Ascending aorta (tissue), 2 donors: ENCODE data around the gene SFT2D3. TPM values are rescaled to one million over a fixed set of nuclear protein-coding genes. Genes with fewer than 3 reads are reported as not detected.

Experiments
- DNase-seq, 2 donors: peaks; one replicate each; pipeline ENCODE4 v3.0.0-alpha.2; 2019; ENCODE audit warnings: low spot score in 2 of 2
- H3K27ac ChIP-seq, 2 donors: fragments of 200-600 bp; sonication (generic); one replicate each; pipeline ENCODE4 v1.5.1; 2016 to 2017; ENCODE audit warnings: mild to moderate bottlenecking in 1 of 2
- H3K27me3 ChIP-seq: fragments of 200-600 bp; sonication (generic); one replicate; pipeline ENCODE4 v1.5.1; 2017
- H3K36me3 ChIP-seq, 2 donors: fragments of 200-600 bp; sonication (generic); one replicate each; pipeline ENCODE4 v1.5.1; 2016
- H3K4me1 ChIP-seq, 2 donors: fragments of 200-600 bp; sonication (generic); one replicate each; pipeline ENCODE4 v1.5.1; 2016 to 2017; ENCODE audit warnings: mild to moderate bottlenecking in 1 of 2
- H3K4me3 ChIP-seq, 2 donors: fragments of 200-600 bp; sonication (generic); one replicate each; pipeline ENCODE4 v1.5.1; 2016 to 2017; ENCODE audit warnings: mild to moderate bottlenecking in 1 of 2
- H3K9me3 ChIP-seq, 2 donors: fragments of 200-600 bp; sonication (generic); one replicate each; pipeline ENCODE4 v1.5.1; 2016
- intact Hi-C: fragments of 100-400 bp; cut with DNase I; formaldehyde crosslinking; loops from one replicate; pipeline ENCODE4 v1.15.1; 2023
- total RNA-seq: library from RNA; depleted of rRNA; stranded (reverse); fragments of >200 nt; gene quantifications from one replicate; pipeline ENCODE4 v1.1.0, GENCODE V29; 2016
- TF ChIP-seq, protein P1 (sequence below), 3 experiments: fragments of 200-600 bp in 2 of 3; fragments of 450-650 bp in 1 of 3; sonication (generic) in 2 of 3; IDR thresholded peaks; one replicate each; pipeline ENCODE4 v1.5.1; 2016 to 2019; ENCODE audit warnings: antibody characterized with exemption in 3 of 3, mild to moderate bottlenecking in 1 of 3, moderate library complexity in 1 of 3

The SFT2D3 gene
- total RNA-seq, 1 donor from 2014 or later, result 8.3 TPM

DNA sequence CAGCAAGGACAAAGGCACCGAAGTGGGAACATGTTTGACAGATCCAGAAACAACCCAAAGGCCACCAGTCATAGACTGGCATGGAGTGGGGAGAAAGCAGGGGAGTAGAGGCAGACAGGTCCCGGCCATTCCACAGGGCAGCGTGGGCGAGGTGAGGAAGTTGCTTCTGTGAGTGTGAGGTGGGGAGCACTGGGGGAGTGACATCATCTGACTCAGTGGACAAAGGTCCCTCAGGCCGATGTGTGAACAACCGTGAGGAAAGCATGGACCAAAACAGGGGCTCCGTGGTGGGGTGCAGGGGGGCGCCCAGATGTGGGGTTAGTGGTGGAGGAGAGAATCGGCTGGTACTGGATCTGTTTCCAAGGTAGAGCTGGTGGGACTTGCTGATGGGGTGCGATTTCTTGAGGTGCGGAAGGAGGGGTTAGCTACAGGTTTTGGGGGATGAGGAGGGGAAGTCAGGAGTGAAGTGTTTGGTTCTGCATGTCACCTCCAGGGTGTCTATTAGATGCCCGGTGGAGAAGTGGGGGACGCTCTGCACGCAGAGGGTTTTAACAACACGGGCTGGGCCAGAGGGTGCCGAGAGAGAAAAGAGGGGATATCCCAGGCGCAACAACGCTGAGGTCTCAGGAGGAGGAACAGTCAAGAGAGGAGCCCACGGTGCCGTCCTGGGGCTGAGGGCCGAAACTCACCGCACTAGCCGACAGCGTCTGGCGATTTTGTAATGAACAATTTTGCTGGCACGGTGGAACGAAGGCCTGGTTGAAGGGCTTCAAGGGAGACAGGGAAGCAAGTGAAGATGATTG is 2.5 kb upstream of the SFT2D3 start:
- H3K9me3 ChIP-seq, result no peaks in the 10 kb centered on the region
- no peaks in the 10 kb centered on the region for H3K27me3 ChIP-seq
- no peaks in the 10 kb centered on the region for H3K36me3 ChIP-seq
- peaks cover 0 to 15% of the 10 kb centered on the region in 2 donors for H3K4me1 ChIP-seq
- DNase-seq, result peak in 1 of 2 donors; percentile 63
- TF ChIP-seq, protein P1, sequence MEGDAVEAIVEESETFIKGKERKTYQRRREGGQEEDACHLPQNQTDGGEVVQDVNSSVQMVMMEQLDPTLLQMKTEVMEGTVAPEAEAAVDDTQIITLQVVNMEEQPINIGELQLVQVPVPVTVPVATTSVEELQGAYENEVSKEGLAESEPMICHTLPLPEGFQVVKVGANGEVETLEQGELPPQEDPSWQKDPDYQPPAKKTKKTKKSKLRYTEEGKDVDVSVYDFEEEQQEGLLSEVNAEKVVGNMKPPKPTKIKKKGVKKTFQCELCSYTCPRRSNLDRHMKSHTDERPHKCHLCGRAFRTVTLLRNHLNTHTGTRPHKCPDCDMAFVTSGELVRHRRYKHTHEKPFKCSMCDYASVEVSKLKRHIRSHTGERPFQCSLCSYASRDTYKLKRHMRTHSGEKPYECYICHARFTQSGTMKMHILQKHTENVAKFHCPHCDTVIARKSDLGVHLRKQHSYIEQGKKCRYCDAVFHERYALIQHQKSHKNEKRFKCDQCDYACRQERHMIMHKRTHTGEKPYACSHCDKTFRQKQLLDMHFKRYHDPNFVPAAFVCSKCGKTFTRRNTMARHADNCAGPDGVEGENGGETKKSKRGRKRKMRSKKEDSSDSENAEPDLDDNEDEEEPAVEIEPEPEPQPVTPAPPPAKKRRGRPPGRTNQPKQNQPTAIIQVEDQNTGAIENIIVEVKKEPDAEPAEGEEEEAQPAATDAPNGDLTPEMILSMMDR (IDR thresholded peaks at IDR 0.05), result no peak
- intact Hi-C loops, result loop anchor here (10.0 kb wide), 1 partner anchor 284 kb away; the partner anchor contains the start of gene PROC
- H3K4me3 ChIP-seq, result no peak overlapping the region
- no peak overlapping the region for H3K27ac ChIP-seq

DNA sequence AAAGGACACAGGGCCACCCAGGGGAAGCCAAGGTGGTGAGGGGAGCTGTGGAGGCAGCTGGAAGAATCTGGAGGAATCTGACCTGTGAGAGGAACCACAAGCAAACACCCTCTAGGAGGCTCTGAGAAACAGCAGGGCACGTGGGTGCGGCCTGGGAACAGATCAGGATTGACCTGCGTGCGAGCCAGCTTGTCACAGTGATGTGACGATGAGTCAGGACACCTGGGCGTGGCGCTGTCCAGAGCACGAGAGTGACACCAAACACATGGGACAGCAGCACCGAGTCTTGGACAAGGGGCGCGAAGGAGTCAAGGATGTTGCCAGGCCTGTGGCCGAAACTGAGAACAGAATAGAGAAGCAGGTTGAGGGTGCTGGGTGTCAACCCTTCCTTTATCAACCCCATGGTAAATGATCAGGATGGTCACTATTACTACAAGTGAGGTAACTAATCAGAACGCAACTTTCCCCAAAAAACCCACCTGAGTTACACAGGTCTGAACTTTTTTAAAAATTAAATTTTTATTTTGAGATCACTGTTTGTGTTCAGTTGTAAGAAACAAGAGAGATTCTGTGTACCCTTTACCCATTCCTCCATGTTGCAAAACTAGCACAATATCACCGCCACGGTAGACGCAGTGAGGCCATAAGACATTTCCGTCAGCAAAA is 637 bp upstream of the SFT2D3 start:
- H3K4me1 ChIP-seq, result peaks cover 0 to 26% of the 10 kb centered on the region in 2 donors
- peaks cover 0 to under 1% of the 10 kb centered on the region in 2 donors for H3K36me3 ChIP-seq
- H3K4me3 ChIP-seq, result peak overlapping the region; percentile 81 to 86
- TF ChIP-seq, protein P1 (IDR thresholded peaks at IDR 0.05), result no peak
- H3K27me3 ChIP-seq, result no peaks in the 10 kb centered on the region
- intact Hi-C loops, result loop anchor here (2.0 to 5.0 kb wide), 3 partner anchors 108 to 192 kb away; partner anchors contain the start of gene IWS1
- H3K27ac ChIP-seq, result peak overlapping the region; percentile 90 to 93
- DNase-seq, result peak; percentile 40 to 75
- no peaks in the 10 kb centered on the region for H3K9me3 ChIP-seq

DNA sequence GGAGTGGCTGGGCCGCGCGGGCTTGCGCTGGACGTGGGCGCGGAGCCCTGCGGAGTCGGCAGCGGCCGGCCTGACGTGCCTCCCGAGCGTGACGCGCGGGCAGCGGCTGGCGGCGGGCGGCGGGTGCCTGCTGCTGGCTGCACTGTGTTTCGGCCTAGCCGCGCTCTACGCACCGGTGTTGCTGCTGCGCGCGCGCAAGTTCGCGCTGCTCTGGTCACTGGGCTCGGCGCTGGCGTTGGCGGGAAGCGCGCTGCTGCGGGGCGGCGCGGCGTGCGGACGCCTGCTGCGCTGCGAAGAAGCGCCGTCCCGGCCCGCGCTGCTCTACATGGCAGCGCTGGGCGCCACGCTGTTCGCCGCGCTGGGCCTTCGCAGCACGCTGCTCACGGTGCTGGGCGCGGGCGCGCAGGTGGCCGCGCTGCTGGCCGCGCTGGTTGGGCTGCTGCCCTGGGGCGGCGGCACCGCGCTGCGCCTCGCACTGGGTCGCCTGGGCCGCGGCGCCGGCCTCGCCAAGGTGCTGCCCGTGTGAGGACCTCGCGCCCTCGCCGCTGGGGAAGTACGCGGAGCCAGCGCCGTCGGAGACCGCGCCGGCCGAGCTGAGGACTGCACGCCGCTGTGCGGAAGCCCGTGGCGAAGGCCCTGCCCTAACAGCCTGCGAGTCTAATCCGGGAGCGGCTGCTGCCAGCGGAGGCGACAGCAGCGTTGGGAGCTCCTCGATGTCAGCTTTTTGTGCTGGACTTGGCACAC is 526 bp downstream of the SFT2D3 start:
- peak overlapping the region; percentile 90 to 93 for H3K27ac ChIP-seq
- TF ChIP-seq, protein P1 (IDR thresholded peaks at IDR 0.05), result peak; percentile 17 to 35 (median 24)
- no peaks in the 10 kb centered on the region for H3K9me3 ChIP-seq
- H3K4me1 ChIP-seq, result peaks cover 0 to 22% of the 10 kb centered on the region in 2 donors
- H3K36me3 ChIP-seq, result peaks cover 6 to 11% of the 10 kb centered on the region in 2 donors
- DNase-seq, result peak in 1 of 2 donors; percentile 89
- no peaks in the 10 kb centered on the region for H3K27me3 ChIP-seq
- intact Hi-C loops, result loop anchor here (2.0 to 5.0 kb wide), 3 partner anchors 110 to 193 kb away; partner anchors contain the start of gene IWS1
- peak overlapping the region; percentile 81 to 86 for H3K4me3 ChIP-seq

DNA sequence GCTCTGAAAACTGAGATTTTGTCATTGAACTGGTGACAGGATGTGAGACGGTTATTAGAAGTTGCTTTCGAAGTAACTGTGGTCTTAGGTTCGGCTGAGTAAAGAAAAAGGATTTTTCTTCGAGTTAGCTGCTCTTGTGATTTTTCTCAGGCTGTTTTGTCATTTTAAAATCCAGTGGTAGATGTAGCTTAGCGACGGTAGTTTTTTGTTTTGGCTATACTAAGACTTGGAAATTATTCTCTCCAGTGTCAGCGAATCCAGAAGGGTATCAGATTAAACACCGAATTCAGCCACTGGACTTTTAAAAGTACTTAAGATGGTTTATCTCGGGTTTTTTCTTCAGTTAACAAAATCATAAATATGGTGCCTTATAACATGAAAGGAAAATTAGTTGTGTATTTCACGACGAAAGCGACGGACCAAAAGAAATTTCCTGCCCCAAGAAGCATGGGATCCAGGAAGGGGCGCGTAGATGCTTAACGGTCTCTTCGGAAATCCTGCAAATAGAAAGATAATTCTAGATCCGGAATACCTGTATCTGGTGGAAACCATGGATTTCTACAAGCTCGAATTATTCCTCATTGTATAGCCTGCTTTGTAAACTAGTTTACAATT is 1.2 kb downstream of the SFT2D3 start:
- intact Hi-C loops, result loop anchor here (5.0 kb wide), 1 partner anchor 110 kb away; no protein-coding TSS in a partner anchor
- Histone ChIP-seq H3K9me3 (no peaks in the 10 kb centered on the region), H3K4me1 (peaks cover 0 to 22% of the 10 kb centered on the region in 2 donors), H3K27me3 (no peaks in the 10 kb centered on the region), H3K27ac (peak overlapping the region; percentile 90 to 93), H3K36me3 (peaks cover 6 to 11% of the 10 kb centered on the region in 2 donors), H3K4me3 (peak overlapping the region; percentile 81 to 86)
- DNase-seq, result no peak
- TF ChIP-seq, protein P1 (IDR thresholded peaks at IDR 0.05), result no peak

DNA sequence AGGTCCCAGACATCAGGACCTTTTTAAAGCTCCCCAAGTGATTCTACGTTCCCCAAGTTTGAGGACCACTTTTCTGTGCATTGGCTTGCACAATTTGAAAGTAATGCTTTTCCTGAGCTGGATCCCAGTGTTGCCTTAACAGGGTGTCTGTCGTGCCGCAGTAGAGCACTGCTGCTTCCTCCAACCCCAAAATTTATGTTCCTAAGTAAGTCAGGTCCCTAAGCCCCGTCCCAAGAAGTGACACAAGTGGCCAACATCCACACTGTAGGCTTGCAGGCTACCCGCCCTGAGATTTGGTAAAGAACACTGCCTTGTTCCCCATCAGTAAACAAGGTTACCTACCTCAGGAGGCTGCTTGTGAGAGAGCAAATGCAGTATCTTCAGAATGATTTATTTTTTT is 2.0 kb downstream of the SFT2D3 start:
- intact Hi-C loops, result loop anchor here (5.0 kb wide), 1 partner anchor 111 kb away; no protein-coding TSS in a partner anchor
- Histone ChIP-seq H3K27ac (no peak overlapping the region), H3K36me3 (peaks cover 14 to 17% of the 10 kb centered on the region in 2 donors), H3K4me3 (no peak overlapping the region), H3K4me1 (peaks cover 0 to 22% of the 10 kb centered on the region in 2 donors), H3K9me3 (no peaks in the 10 kb centered on the region), H3K27me3 (no peaks in the 10 kb centered on the region)
- TF ChIP-seq, protein P1 (IDR thresholded peaks at IDR 0.05), result no peak
- DNase-seq, result no peak
